ENCODE results near the gene EIF3J. TPM values are rescaled to one million over a fixed set of nuclear protein-coding genes. Genes with fewer than 3 reads are reported as not detected.

EIF3J gene
- total RNA-seq, 4 donors from 2014 or later: 45.0 to 155 (median 53.8) TPM

DNA sequence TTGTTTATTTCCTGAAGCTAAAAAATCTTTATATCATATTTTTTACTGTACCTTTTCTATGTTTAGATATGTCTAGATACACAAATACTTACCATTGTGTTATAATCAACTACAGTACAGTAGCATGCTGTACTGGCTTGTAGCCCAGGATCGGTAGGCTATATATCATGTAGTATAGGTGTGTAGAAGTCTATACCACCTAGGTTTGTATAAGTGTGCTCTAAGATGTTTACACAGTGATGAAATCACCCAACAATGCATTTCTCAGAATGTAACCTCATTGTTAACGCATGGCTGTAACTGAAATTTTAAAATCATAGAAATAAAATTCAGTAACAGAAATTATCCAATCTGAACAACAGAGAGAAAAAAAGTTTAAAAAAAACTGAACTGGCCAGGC is 43.2 kb downstream of the EIF3J start:
- no peak for DNase-seq (ENCODE audit: low spot score)

DNA sequence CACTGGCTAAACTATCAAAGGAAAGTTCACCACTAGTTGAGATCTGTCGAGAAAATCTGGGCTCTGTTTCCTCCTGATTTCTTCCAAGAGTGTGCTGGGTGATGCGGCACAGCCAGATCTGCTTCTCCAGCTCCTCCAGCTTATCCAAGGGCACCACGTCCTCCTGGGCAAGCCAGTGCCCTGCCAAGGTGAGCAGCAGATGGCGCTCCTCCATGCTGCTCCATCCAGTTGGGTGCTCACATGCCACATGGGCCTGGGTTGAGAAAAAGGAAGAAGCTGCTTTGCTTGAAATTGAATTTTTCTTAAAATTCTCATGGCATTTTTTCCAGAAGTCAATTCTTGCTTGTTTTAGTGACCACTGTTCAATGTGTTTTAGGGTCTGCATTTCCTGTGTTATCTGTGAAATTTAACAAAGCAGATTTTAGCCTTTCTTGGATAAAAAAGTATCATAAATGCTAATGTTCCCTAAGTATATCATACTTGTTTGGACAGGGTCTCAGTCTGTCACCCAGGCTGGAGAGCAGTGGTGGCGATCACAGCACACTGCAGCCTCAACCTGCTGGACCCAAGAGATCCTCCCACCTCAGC is 47.3 kb downstream of the EIF3J start:
- TF ChIP-seq, protein P1, sequence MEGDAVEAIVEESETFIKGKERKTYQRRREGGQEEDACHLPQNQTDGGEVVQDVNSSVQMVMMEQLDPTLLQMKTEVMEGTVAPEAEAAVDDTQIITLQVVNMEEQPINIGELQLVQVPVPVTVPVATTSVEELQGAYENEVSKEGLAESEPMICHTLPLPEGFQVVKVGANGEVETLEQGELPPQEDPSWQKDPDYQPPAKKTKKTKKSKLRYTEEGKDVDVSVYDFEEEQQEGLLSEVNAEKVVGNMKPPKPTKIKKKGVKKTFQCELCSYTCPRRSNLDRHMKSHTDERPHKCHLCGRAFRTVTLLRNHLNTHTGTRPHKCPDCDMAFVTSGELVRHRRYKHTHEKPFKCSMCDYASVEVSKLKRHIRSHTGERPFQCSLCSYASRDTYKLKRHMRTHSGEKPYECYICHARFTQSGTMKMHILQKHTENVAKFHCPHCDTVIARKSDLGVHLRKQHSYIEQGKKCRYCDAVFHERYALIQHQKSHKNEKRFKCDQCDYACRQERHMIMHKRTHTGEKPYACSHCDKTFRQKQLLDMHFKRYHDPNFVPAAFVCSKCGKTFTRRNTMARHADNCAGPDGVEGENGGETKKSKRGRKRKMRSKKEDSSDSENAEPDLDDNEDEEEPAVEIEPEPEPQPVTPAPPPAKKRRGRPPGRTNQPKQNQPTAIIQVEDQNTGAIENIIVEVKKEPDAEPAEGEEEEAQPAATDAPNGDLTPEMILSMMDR (IDR thresholded peaks at IDR 0.05): no peak
- DNase-seq (ENCODE audit: low spot score): no peak

More for the DNA sequence above, 43.2 kb downstream of the EIF3J start:
- no peak for ATAC-seq (ENCODE audit: low FRiP score)
- TF ChIP-seq, protein P1 (IDR thresholded peaks at IDR 0.05): no peak

DNA sequence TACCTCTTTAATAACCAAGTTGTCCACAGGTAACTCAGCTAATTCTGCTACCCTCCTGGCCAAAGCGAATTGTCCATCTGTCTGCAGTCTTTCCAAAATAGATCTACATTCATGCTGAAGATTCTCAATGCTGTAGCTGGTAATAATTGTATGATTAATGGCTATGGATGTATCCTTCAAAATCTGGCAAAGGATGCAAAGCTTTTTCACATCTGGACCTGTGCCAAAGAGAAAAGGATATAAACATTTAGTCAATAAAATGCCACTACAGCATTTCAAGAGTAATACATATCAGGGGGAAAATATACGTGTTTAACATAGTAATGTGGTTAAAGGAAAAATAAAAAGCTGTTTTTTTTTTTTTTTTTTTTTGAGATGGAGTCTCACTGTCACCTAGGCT is 48.7 kb downstream of the EIF3J start:
- TF ChIP-seq, protein P1 (IDR thresholded peaks at IDR 0.05): no peak
- no peak for ATAC-seq (ENCODE audit: low FRiP score)
- no peak for DNase-seq (ENCODE audit: low spot score)

More for the DNA sequence above, 47.3 kb downstream of the EIF3J start:
- ATAC-seq (ENCODE audit: low FRiP score): no peak

- ATAC-seq (ENCODE audit: low FRiP score) (no peak), DNase-seq (ENCODE audit: low spot score) (no peak)
- TF ChIP-seq, protein P1 (IDR thresholded peaks at IDR 0.05): no peak
Measured at GRCh38 chr15:44588541-44588940, 51.6 kb downstream of the EIF3J start.

DNA sequence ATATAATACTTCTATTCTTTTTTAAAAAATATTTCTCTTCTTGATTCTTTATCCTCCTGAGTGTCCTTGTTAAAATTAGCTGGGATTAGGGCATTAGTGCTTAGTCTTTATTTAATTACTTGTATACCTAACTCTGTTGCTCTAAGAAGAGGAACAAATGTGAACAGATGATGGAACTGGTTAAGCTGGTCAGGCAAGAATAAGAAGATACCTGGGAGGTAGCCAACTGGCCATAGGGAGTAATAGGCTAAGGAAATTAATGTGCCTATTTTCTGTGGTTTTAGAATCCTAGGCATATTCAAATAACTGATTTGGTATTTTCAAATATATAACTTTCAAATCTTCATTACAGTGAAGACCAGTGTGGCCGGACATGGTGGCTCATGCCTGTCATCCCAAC is 54.4 kb downstream of the EIF3J start:
- no peak for ATAC-seq (ENCODE audit: low FRiP score)
- no peak for DNase-seq (ENCODE audit: low spot score)
- TF ChIP-seq, protein P1 (IDR thresholded peaks at IDR 0.05): no peak

- DNase-seq (ENCODE audit: low spot score) (no peak), ATAC-seq (ENCODE audit: low FRiP score) (no peak)
- TF ChIP-seq, protein P1 (IDR thresholded peaks at IDR 0.05): no peak
Measured at GRCh38 chr15:44593042-44593736, 56.2 kb downstream of the EIF3J start.

DNA sequence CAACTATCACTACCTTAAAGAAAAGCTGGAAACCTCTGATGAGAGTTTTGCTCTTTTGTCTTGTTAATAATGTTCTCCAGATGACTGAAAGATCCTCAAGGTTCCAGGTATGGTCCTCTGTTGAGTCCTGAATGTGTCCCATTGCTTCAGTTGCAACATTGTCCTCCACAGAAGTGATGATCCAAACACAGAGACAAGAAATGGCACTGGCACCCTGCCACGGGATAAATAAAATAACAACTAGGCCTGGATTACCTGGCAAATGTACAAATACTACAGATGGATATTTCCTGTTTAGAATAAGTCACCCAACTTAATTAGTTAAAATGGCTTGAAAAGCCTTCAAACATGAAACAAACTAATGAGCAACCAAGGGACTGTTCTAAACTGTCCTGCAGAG is 58.3 kb downstream of the EIF3J start:
- no peak for ATAC-seq (ENCODE audit: low FRiP score)

More for the DNA sequence above, 58.3 kb downstream of the EIF3J start:
- DNase-seq (ENCODE audit: low spot score): no peak
- TF ChIP-seq, protein P1 (IDR thresholded peaks at IDR 0.05): no peak
